GM19328 (cell line): ENCODE data around the gene CDK12.

Experiments used
- ATAC-seq: cut with Tn5 transposase; IDR thresholded peaks from one replicate; pipeline ENCODE4 v1.9.1; 2021; ENCODE audit warnings: mild to moderate bottlenecking, moderate library complexity; ENCODE audit not compliant: unreplicated experiment

The CDK12 gene

GRCh38 chr17:39581071-39581758, 119.9 kb downstream of the CDK12 start:
- ATAC-seq, result no peak

GRCh38 chr17:39581759-39582085, 120.4 kb downstream of the CDK12 start:
- no peak for ATAC-seq

- no peak for ATAC-seq
Observed at GRCh38 chr17:39582658-39583057, 121.4 kb downstream of the CDK12 start.
